Aorta (tissue), 5 donors: Measurements from ENCODE around the gene VPS39. TPM values are rescaled to one million over a fixed set of nuclear protein-coding genes. Genes with fewer than 3 reads are reported as not detected.

Experiments used
- ATAC-seq: fragments of 200-7000 bp; cut with Tn5 transposase; one replicate; pipeline ENCODE4 v1.9.1; 2022; ENCODE audit warnings: moderate library complexity; ENCODE audit not compliant: low FRiP score
- DNase-seq, 2 donors: peaks; one replicate each; pipeline ENCODE4 v3.0.0-alpha.2; 2020
- H3K27ac ChIP-seq, 2 donors: one replicate each; pipeline ENCODE4 v1.5.1; 2013; ENCODE audit warnings: low read length in 2 of 2, mild to moderate bottlenecking in 2 of 2, moderate library complexity in 2 of 2, control low read depth in 1 of 2, inconsistent platforms in 1 of 2, low read depth in 1 of 2
- H3K27me3 ChIP-seq, 2 donors: one replicate each; pipeline ENCODE4 v1.6.1; 2013; ENCODE audit warnings: control low read depth in 1 of 2, low read length in 1 of 2, mild to moderate bottlenecking in 1 of 2, moderate library complexity in 1 of 2; ENCODE audit not compliant: insufficient read depth in 2 of 2, control insufficient read depth in 1 of 2
- H3K36me3 ChIP-seq, 2 donors: one replicate each; pipeline ENCODE4 v1.6.1; 2013; ENCODE audit warnings: control low read depth in 1 of 2, low read length in 1 of 2, mild to moderate bottlenecking in 1 of 2; ENCODE audit not compliant: insufficient read depth in 2 of 2, control insufficient read depth in 1 of 2
- H3K4me1 ChIP-seq, 2 donors: one replicate each; pipeline ENCODE4 v1.6.1; 2013; ENCODE audit warnings: low read length in 2 of 2, control low read depth in 1 of 2, mild to moderate bottlenecking in 1 of 2, moderate library complexity in 1 of 2; ENCODE audit not compliant: insufficient read depth in 2 of 2, control insufficient read depth in 1 of 2
- H3K4me3 ChIP-seq, 2 donors: one replicate each; pipeline ENCODE4 v1.5.1; 2013; ENCODE audit warnings: low read length in 2 of 2, control low read depth in 1 of 2, mild to moderate bottlenecking in 1 of 2
- H3K9me3 ChIP-seq: one replicate; pipeline ENCODE4 v1.6.1; 2013; ENCODE audit warnings: mild to moderate bottlenecking, low read length; ENCODE audit not compliant: control insufficient read depth
- WGBS, 2 donors: extraction: QIAGEN DNeasy Blood & Tissue Kit; methylation state at CpG; one replicate each; pipeline ENCODE4 v1.1.7; 2013; 5-methylcytosine and 5-hydroxymethylcytosine counted together
- intact Hi-C, 2 donors: fragments of 100-400 bp; cut with DNase I; formaldehyde crosslinking; loops; one replicate each; pipeline versions ENCODE4 v1.14.2 to v1.15.0; 2022
- long read RNA-seq, 2 donors: library from polyadenylated mRNA; unstranded; transcript quantifications; one replicate each; pipeline ENCODE4 v2.0.0, GENCODE V29; 2020 to 2021
- polyA plus RNA-seq, 2 donors: library from polyadenylated mRNA; stranded (reverse); fragments of 200-250 nt; gene quantifications; one replicate each; pipeline ENCODE4 v1.2.3, GENCODE V29; 2013
- total RNA-seq, 2 donors: library from RNA; stranded (reverse); fragmentation: NEBNext Ultra II Directional; extraction: Animal tissue kit (Norgen Biotek cat#: 25700); gene quantifications; one replicate each; pipeline ENCODE4 v1.2.1, GENCODE V29; 2021
- donor health status: healthy with polysubstance abuse.
- donor health status: Bipolar disorder and iron deficiency.
- donor health status: DM: no; HTN: no; CAD: no.
- donor health status: DM: no; HTN: no; CAD: no.
- donor health status: DM: yes; HTN: yes; CAD: no.

VPS39 gene, protein sequence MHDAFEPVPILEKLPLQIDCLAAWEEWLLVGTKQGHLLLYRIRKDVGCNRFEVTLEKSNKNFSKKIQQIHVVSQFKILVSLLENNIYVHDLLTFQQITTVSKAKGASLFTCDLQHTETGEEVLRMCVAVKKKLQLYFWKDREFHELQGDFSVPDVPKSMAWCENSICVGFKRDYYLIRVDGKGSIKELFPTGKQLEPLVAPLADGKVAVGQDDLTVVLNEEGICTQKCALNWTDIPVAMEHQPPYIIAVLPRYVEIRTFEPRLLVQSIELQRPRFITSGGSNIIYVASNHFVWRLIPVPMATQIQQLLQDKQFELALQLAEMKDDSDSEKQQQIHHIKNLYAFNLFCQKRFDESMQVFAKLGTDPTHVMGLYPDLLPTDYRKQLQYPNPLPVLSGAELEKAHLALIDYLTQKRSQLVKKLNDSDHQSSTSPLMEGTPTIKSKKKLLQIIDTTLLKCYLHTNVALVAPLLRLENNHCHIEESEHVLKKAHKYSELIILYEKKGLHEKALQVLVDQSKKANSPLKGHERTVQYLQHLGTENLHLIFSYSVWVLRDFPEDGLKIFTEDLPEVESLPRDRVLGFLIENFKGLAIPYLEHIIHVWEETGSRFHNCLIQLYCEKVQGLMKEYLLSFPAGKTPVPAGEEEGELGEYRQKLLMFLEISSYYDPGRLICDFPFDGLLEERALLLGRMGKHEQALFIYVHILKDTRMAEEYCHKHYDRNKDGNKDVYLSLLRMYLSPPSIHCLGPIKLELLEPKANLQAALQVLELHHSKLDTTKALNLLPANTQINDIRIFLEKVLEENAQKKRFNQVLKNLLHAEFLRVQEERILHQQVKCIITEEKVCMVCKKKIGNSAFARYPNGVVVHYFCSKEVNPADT
- total RNA-seq (10 to 100 TPM; 63.3 to 89.4 TPM), polyA plus RNA-seq (10 to 100 TPM; 10.5 to 56.3 TPM)
- long read RNA-seq, donor 1, full-length matches to known transcripts: 20 of 53 reads
- long read RNA-seq, donor 1, partial matches to known transcripts: 31 of 53 reads
- long read RNA-seq, donor 1, other reads (novel, unspliced or antisense): 2 of 53 reads
- long read RNA-seq, donor 2, full-length matches to known transcripts: 31 of 57 reads
- long read RNA-seq, donor 2, partial matches to known transcripts: 13 of 57 reads
- long read RNA-seq, donor 2, other reads (novel, unspliced or antisense): 13 of 57 reads

- peak; percentile 93 to 95 for DNase-seq
- peak; percentile 94 for ATAC-seq
- 1 to 2% methylated on average over 45 of the region's 45 CpGs for WGBS, 2 donors
- Histone ChIP-seq H3K27me3 (no peaks in the 10 kb centered on the region), H3K27ac (peak within 1 kb of the TSS; percentile 47 to 83), H3K9me3 (no peaks in the 10 kb centered on the region), H3K4me3 (peak within 1 kb of the TSS; percentile 83 to 91), H3K36me3 (peaks cover 0 to 3% of the 10 kb centered on the region in 2 donors), H3K4me1 (peaks cover 0 to 3% of the 10 kb centered on the region in 2 donors)
- intact Hi-C loops: no loop called here
Measured at GRCh38 chr15:42207674-42208579, at the start of gene VPS39. Gene VPS39, minus strand, starts transcription at chr15:42208304. Its CDS starts 151 bp downstream, at chr15:42208153.

- H3K4me1 ChIP-seq: no peaks in the 10 kb centered on the region
- H3K27ac ChIP-seq: no peak overlapping the region
- H3K36me3 ChIP-seq: peaks cover 0 to 8% of the 10 kb centered on the region in 2 donors
- intact Hi-C loops: no loop called here
- 96 to 100% methylated on average over 2 of the region's 2 CpGs for WGBS, 2 donors
- DNase-seq (no peak), ATAC-seq (no peak)
- H3K27me3 ChIP-seq: no peaks in the 10 kb centered on the region
- no peak overlapping the region for H3K4me3 ChIP-seq
- H3K9me3 ChIP-seq: peaks cover 2% of the 10 kb centered on the region
Measured at GRCh38 chr15:42253300-42253699, 45.2 kb upstream of the VPS39 start.

- no peak overlapping the region for H3K4me3 ChIP-seq
- no peaks in the 10 kb centered on the region for H3K9me3 ChIP-seq
- peaks cover 0 to 3% of the 10 kb centered on the region in 2 donors for H3K36me3 ChIP-seq
- intact Hi-C loops: no loop called here
- WGBS, 2 donors: 93 to 97% methylated on average over 1 of the region's 1 CpG
- ATAC-seq (no peak), DNase-seq (no peak)
- no peaks in the 10 kb centered on the region for H3K4me1 ChIP-seq
- H3K27ac ChIP-seq: no peak overlapping the region
- H3K27me3 ChIP-seq: no peaks in the 10 kb centered on the region
Measured at GRCh38 chr15:42240823-42241222, 32.7 kb upstream of the VPS39 start.

DNA sequence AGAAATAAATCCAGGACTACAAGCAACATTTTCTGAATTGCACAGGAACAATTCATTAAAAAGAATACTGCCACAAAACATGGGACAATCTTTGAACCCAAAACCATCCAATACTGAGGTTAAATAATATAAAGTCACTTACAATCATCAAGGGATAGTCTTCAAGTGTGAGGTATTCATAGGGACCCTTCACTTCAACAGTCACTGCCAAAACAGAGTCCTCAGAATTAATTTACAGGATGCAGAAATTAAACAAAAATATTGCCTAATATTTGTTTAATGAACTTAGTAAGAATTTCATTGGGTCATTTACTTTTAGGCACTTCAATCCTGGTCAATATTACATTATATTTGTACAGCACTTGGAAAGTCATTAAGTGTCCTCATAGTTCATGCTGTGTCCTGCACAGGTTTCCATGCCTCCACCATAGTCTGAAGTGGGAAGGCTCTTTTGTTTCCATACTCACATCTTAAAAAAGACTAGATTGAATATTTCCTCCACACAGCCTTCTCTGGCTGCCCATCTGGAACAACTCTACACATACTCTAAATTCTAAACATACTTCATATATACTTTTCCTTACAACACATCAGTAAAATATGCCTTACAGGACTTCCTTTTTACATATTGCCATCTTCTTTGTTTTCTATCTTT, 31.6 kb upstream of the VPS39 start:
- intact Hi-C loops: no loop called here
- Histone ChIP-seq H3K4me3 (no peak overlapping the region), H3K27me3 (no peaks in the 10 kb centered on the region), H3K27ac (no peak overlapping the region), H3K4me1 (no peaks in the 10 kb centered on the region), H3K36me3 (peaks cover 0 to 3% of the 10 kb centered on the region in 2 donors), H3K9me3 (no peaks in the 10 kb centered on the region)
- ATAC-seq (no peak), DNase-seq (no peak)

- H3K4me1 ChIP-seq: no peaks in the 10 kb centered on the region
- no peaks in the 10 kb centered on the region for H3K9me3 ChIP-seq
- peaks cover 0 to 2% of the 10 kb centered on the region in 2 donors for H3K36me3 ChIP-seq
- no peaks in the 10 kb centered on the region for H3K27me3 ChIP-seq
- no peak overlapping the region for H3K4me3 ChIP-seq
- ATAC-seq (no peak), DNase-seq (no peak)
- intact Hi-C loops: no loop called here
- WGBS, 2 donors: 93 to 94% methylated on average over 2 of the region's 2 CpGs
- H3K27ac ChIP-seq: no peak overlapping the region
Measured at GRCh38 chr15:42233107-42233506, 25.0 kb upstream of the VPS39 start.

DNA sequence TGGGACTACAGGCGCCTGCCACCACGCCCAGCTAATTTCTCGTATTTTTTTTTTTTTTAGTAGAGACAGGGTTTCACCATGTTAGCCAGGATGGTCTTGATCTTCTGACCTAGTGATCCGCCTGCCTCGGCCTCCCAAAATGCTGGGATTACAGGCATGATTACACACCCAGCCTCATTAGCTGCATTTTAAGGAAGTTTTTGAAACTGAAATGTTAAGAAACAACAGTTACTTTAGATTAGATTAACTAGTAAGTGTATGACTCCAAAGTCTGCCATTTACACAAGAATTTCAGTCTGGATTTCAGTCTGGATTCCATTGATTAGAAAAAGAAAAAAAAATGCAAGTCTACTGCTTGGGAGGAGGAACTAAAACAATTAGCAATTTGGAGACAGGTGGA, 24.5 kb upstream of the VPS39 start:
- WGBS, 2 donors: 62 to 71% methylated on average over 5 of the region's 5 CpGs
- DNase-seq: no peak
- Histone ChIP-seq H3K4me1 (no peaks in the 10 kb centered on the region), H3K27ac (no peak overlapping the region), H3K36me3 (peaks cover 0 to 3% of the 10 kb centered on the region in 2 donors), H3K4me3 (no peak overlapping the region), H3K9me3 (no peaks in the 10 kb centered on the region), H3K27me3 (no peaks in the 10 kb centered on the region)
- intact Hi-C loops: no loop called here
- ATAC-seq: no peak

- Histone ChIP-seq H3K4me3 (no peak overlapping the region), H3K36me3 (peaks cover 0 to 7% of the 10 kb centered on the region in 2 donors), H3K4me1 (no peaks in the 10 kb centered on the region), H3K27ac (no peak overlapping the region), H3K9me3 (no peaks in the 10 kb centered on the region), H3K27me3 (no peaks in the 10 kb centered on the region)
- no peak for DNase-seq
- no peak for ATAC-seq
- intact Hi-C loops: no loop called here
- 91 to 93% methylated on average over 1 of the region's 1 CpG for WGBS, 2 donors
Measured at GRCh38 chr15:42231088-42231487, 23.0 kb upstream of the VPS39 start.
